Sigmoid colon (tissue), 7 donors: Measurements from ENCODE around the gene FGF14. TPM values are rescaled to one million over a fixed set of nuclear protein-coding genes. Genes with fewer than 3 reads are reported as not detected.

Experiments
- DNase-seq: peaks from one replicate; pipeline ENCODE4 v3.0.0-alpha.2; 2019
- H3K27ac ChIP-seq, 4 donors: fragments of 200-600 bp; sonication (generic); one replicate each; pipeline ENCODE4 v1.5.1; 2016 to 2019; ENCODE audit warnings: mild to moderate bottlenecking in 1 of 4
- H3K27me3 ChIP-seq, 3 donors: fragments of 200-600 bp; sonication (generic); one replicate each; pipeline ENCODE4 v1.5.1; 2019; ENCODE audit warnings: mild to moderate bottlenecking in 1 of 3
- H3K36me3 ChIP-seq, 4 donors: fragments of 200-600 bp; sonication (generic); one replicate each; pipeline ENCODE4 v1.5.1; 2016 to 2019
- H3K4me1 ChIP-seq, 4 donors: fragments of 200-600 bp; sonication (generic); one replicate each; pipeline ENCODE4 v1.5.1; 2017 to 2019
- H3K4me3 ChIP-seq, 4 donors: fragments of 200-600 bp; sonication (generic); one replicate each; pipeline ENCODE4 v1.5.1; 2017 to 2019; ENCODE audit warnings: mild to moderate bottlenecking in 2 of 4, moderate library complexity in 1 of 4
- H3K9me3 ChIP-seq, 4 donors: fragments of 200-600 bp in 3 of 4; sonication (generic) in 3 of 4; one replicate each; pipeline versions ENCODE4 v1.5.1 to v1.6.1; 2013 to 2019
- EP300 ChIP-seq, 4 donors: sonication (generic); formaldehyde crosslinking; IDR thresholded peaks; one replicate each; pipeline ENCODE4 v1.6.1; 2017; ENCODE audit warnings: antibody characterized with exemption in 4 of 4
- POLR2A ChIP-seq, 2 donors: fragments of 450-650 bp; IDR thresholded peaks; one replicate each; pipeline ENCODE4 v1.6.1; 2016; ENCODE audit warnings: antibody characterized with exemption in 2 of 2, mild to moderate bottlenecking in 2 of 2, moderate library complexity in 2 of 2
- POLR2AphosphoS5 ChIP-seq, 4 donors: sonication (generic); formaldehyde crosslinking; IDR thresholded peaks; one replicate each; pipeline ENCODE4 v1.6.1; 2017; ENCODE audit warnings: antibody characterized with exemption in 4 of 4
- WGBS, 2 donors: extraction: QIAGEN DNeasy Blood & Tissue Kit; methylation state at CpG; one replicate each; pipeline ENCODE4 v1.1.7; 2013; 5-methylcytosine and 5-hydroxymethylcytosine counted together
- intact Hi-C: fragments of 100-400 bp; cut with DNase I; formaldehyde crosslinking; loops from one replicate; pipeline ENCODE4 v1.15.1; 2023
- polyA plus RNA-seq, 3 donors: library from polyadenylated mRNA; stranded (reverse); fragments of 200-250 nt; gene quantifications; one replicate each; pipeline ENCODE4 v1.2.3, GENCODE V29; 2013
- total RNA-seq, 4 donors: library from RNA; depleted of rRNA; stranded (reverse); fragments of >200 nt; gene quantifications; one replicate each; pipeline ENCODE4 v1.1.0, GENCODE V29; 2016
- TF ChIP-seq, protein P1 (sequence below), 4 experiments: fragments of 450-650 bp in 3 of 4; fragments of 200-600 bp in 1 of 4; IDR thresholded peaks; one replicate each; pipeline ENCODE4 v1.5.1; 2016 to 2019; ENCODE audit warnings: antibody characterized with exemption in 4 of 4, mild to moderate bottlenecking in 3 of 4, moderate library complexity in 2 of 4
- donor health status: healthy with polysubstance abuse.
- donor health status: Bipolar disorder and iron deficiency.
- donor health status: healthy.

Gene FGF14
- total and polyA plus RNA-seq, 7 donors = under 0.01 to 1.6 (median 1.1) TPM

DNA sequence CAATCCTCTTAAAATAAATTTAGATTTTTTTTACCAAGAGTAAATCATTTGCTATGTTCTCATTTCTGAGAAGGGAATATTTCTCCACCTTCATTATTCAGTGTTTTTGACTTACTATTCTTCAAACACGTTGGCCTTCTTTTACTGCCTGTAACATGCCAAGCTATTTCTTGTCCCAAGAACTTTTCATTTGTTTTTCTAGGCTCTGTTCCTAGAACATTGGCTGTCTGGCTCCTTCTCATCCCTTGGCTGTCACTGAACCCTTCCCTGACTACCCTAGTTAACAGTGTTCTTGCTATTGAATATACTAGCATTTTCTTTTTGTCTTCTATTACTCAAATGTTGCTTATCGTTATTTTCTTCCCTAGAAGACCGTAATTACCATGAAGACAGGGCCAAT lies 701.2 kb downstream of the FGF14 start:
- TF ChIP-seq, protein P1, sequence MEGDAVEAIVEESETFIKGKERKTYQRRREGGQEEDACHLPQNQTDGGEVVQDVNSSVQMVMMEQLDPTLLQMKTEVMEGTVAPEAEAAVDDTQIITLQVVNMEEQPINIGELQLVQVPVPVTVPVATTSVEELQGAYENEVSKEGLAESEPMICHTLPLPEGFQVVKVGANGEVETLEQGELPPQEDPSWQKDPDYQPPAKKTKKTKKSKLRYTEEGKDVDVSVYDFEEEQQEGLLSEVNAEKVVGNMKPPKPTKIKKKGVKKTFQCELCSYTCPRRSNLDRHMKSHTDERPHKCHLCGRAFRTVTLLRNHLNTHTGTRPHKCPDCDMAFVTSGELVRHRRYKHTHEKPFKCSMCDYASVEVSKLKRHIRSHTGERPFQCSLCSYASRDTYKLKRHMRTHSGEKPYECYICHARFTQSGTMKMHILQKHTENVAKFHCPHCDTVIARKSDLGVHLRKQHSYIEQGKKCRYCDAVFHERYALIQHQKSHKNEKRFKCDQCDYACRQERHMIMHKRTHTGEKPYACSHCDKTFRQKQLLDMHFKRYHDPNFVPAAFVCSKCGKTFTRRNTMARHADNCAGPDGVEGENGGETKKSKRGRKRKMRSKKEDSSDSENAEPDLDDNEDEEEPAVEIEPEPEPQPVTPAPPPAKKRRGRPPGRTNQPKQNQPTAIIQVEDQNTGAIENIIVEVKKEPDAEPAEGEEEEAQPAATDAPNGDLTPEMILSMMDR (IDR thresholded peaks at IDR 0.05) = no peak
- TF ChIP-seq EP300 (IDR thresholded peaks at IDR 0.05) = no peak
- no peak for TF ChIP-seq POLR2AphosphoS5 (IDR thresholded peaks at IDR 0.05)
- no peak for TF ChIP-seq POLR2A (IDR thresholded peaks at IDR 0.05)
- WGBS, 2 donors = 83 to 86% methylated on average over 3 of the region's 3 CpGs
- Histone ChIP-seq H3K4me3 (no peak overlapping the region), H3K9me3 (no peaks in the 10 kb centered on the region), H3K4me1 (no peaks in the 10 kb centered on the region), H3K36me3 (no peaks in the 10 kb centered on the region), H3K27me3 (no peaks in the 10 kb centered on the region), H3K27ac (peak overlapping the region in 1 of 4 donors; percentile 78)
- intact Hi-C loops = no loop called here
- no peak for DNase-seq

DNA sequence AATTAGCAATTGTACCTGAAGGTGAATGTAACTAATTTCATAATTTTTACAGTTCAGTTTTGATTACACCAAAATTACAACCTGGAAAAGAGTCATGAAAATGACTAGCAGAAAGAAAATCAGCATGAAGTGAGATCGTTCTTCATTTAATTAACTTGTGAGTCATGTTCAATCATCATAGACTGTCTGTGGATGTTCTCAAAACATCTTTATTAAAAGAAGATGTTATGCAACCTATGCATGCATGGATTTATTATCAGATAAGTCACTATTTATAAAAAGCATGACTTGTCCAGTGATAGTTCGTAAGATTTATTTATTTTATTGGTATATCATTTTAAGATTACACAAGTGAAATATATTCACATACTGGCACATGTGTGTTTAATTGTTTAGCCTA lies 703.4 kb downstream of the FGF14 start:
- DNase-seq = no peak
- Histone ChIP-seq H3K9me3 (no peaks in the 10 kb centered on the region), H3K4me1 (no peaks in the 10 kb centered on the region), H3K36me3 (no peaks in the 10 kb centered on the region), H3K4me3 (no peak overlapping the region), H3K27ac (peak overlapping the region in 1 of 4 donors; percentile 29), H3K27me3 (no peaks in the 10 kb centered on the region)
- TF ChIP-seq EP300 (IDR thresholded peaks at IDR 0.05) (no peak), POLR2A (IDR thresholded peaks at IDR 0.05) (no peak), POLR2AphosphoS5 (IDR thresholded peaks at IDR 0.05) (no peak)
- TF ChIP-seq, protein P1 (IDR thresholded peaks at IDR 0.05) = no peak
- intact Hi-C loops = no loop called here
- WGBS, 2 donors = 74 to 91% methylated on average over 2 of the region's 2 CpGs

DNA sequence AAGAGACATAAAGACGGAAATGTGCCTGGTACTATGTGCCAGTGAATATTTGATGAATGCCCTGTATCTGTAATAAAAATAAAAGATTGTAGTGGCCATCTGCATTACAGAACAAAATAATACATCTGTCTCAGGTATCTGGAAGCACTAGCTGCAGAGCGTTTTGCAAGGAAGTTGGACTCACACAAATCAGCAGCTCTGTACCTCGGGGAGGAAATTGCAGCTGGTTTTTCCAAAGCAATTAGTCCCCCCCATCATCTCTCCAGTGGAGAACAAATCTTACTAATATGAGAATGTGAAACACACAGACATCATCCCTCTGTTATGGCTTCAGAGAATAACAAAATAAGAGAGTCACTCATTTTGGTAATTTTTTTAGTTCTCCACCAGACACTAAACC lies 704.1 kb downstream of the FGF14 start:
- WGBS, 2 donors = 80 to 84% methylated on average over 3 of the region's 3 CpGs
- Histone ChIP-seq H3K36me3 (no peaks in the 10 kb centered on the region), H3K9me3 (no peaks in the 10 kb centered on the region), H3K27ac (no peak overlapping the region), H3K27me3 (no peaks in the 10 kb centered on the region), H3K4me3 (no peak overlapping the region), H3K4me1 (no peaks in the 10 kb centered on the region)
- TF ChIP-seq, protein P1 (IDR thresholded peaks at IDR 0.05) = no peak
- TF ChIP-seq EP300 (IDR thresholded peaks at IDR 0.05) (no peak), POLR2A (IDR thresholded peaks at IDR 0.05) (no peak), POLR2AphosphoS5 (IDR thresholded peaks at IDR 0.05) (no peak)
- intact Hi-C loops = no loop called here
- no peak for DNase-seq

DNA sequence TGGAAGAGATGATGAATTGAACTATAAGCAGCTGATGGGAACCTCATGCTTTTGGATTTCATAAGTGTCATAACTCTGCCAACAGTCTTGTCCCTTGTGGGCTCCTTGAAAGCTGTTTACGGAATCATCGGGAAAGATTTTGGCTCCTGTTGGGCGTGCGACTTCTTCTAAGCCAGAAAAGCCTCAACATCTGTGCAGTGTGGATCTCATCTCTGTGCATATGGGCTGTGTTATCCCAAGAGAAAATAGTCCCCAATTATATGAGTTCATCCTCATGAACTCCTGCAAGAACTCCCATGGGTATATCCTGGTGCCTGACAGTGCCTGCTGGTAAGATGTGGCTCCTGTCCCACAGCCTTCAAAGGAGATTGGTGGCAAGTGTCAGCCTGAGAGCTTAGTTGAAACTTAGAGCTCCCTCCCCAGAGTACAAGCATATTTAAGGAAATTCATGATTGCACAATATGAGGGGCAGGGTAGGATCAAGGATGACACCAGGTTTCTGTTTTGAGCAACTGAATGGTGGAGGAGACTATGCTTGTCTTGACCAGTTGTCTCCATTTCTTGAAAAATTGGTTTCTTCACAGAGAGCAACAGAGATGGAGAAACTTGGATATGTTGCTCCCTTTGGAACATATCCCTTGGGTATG lies 705.9 kb downstream of the FGF14 start:
- no peaks in the 10 kb centered on the region for H3K36me3 ChIP-seq
- H3K4me1 ChIP-seq = no peaks in the 10 kb centered on the region
- TF ChIP-seq POLR2A (IDR thresholded peaks at IDR 0.05) (no peak), EP300 (IDR thresholded peaks at IDR 0.05) (no peak), POLR2AphosphoS5 (IDR thresholded peaks at IDR 0.05) (no peak)
- TF ChIP-seq, protein P1 (IDR thresholded peaks at IDR 0.05) = no peak
- no peak overlapping the region for H3K4me3 ChIP-seq
- peak overlapping the region in 1 of 4 donors; percentile 53 for H3K27ac ChIP-seq
- DNase-seq = no peak
- intact Hi-C loops = no loop called here
- no peaks in the 10 kb centered on the region for H3K27me3 ChIP-seq
- 93 to 97% methylated on average over 4 of the region's 4 CpGs for WGBS, 2 donors
- no peaks in the 10 kb centered on the region for H3K9me3 ChIP-seq
